ENCODE results near the gene KCNIP3. TPM values are rescaled to one million over a fixed set of nuclear protein-coding genes. Genes with fewer than 3 reads are reported as not detected.
"Not testable (repeated sequence)": the region's sequence is repeated elsewhere in the genome, so short reads cannot be mapped to it uniquely, and the experiment has no call there.

KCNIP3 gene
- polyA plus RNA-seq, 1 donor from 2014 or later: not detected

- peak overlapping the region in 3 of 4 donors; percentile 32 to 57 (median 41) for H3K4me3 Mint-ChIP-seq
- peaks cover 25% of the 10 kb centered on the region for H3K27me3 Mint-ChIP-seq
- H3K9me3 Mint-ChIP-seq: no peaks in the 10 kb centered on the region
- H3K27ac Mint-ChIP-seq: no peak overlapping the region
- H3K36me3 Mint-ChIP-seq: no peaks in the 10 kb centered on the region
- H3K4me1 Mint-ChIP-seq: peaks cover 0 to 5% (median 0%) of the 10 kb centered on the region in 3 donors
These were observed 50.8 kb downstream of the KCNIP3 start for GRCh38 chr2:95347681-95348608.

DNA sequence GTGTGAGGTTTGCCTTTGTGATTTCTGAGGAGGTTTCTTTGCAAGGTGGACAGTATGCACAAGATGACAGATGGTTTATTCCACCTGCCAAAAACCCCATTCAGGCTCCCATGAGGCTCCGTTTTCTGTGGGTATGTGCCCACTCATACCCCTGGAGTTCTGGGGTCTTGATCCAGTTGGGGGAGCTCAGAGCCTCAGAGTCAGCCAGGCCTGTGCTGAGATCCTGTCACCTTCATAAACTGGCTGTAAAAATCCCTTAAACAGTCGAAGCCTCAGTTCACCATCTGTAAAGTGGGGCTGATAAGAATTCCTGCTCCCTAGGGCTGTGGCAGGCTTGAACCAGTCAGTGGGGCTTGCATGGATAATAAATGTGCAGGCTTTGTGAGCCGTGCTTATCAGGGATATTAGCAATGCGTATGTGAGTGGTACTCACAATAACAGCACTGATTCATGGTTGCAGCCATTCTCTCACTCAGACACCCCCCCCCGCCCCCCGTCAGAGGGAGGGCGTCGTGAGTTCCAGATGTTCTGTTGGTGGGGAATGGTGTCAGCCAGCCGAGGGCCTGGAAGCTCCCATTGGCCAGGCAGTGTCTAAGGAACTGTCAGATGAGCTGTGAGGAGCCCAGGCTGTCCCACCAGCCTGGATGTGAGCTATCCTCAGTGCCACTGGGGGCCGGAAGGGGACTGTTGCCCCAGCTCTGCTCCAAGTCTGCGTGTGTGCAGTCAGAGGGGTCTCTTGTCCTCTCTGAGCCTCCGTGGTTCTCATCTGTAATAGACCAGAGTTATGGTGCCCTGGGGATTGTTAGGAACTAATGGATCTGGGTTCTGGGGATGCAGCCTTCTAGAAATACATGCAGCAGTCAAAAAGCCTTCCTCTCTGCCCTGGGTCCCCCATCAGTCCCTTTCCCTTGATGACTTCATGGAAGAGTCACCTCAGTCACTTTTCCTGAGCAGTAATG is 51.7 kb downstream of the KCNIP3 start:
- Mint-ChIP-seq H3K27ac (no peak overlapping the region), H3K27me3 (peaks cover 23% of the 10 kb centered on the region), H3K4me1 (peaks cover 0 to 5% (median 0%) of the 10 kb centered on the region in 3 donors), H3K36me3 (no peaks in the 10 kb centered on the region), H3K4me3 (no peak overlapping the region), H3K9me3 (no peaks in the 10 kb centered on the region)

GRCh38 chr2:95349568-95350322 is 52.6 kb downstream of the KCNIP3 start:
- peak overlapping the region in 1 of 3 donors; percentile 59 for H3K27ac Mint-ChIP-seq
- peak overlapping the region in 1 of 4 donors; percentile 26 for H3K4me3 Mint-ChIP-seq
- H3K9me3 Mint-ChIP-seq: no peaks in the 10 kb centered on the region
- H3K4me1 Mint-ChIP-seq: peaks cover 0 to 5% (median 0%) of the 10 kb centered on the region in 3 donors
- peaks cover 18% of the 10 kb centered on the region for H3K27me3 Mint-ChIP-seq
- no peaks in the 10 kb centered on the region for H3K36me3 Mint-ChIP-seq

GRCh38 chr2:95350368-95350767 is 53.2 kb downstream of the KCNIP3 start:
- H3K4me3 Mint-ChIP-seq: peak overlapping the region in 1 of 4 donors; percentile 26
- peaks cover 14% of the 10 kb centered on the region for H3K27me3 Mint-ChIP-seq
- peak overlapping the region in 1 of 3 donors; percentile 59 for H3K27ac Mint-ChIP-seq
- peaks cover 0 to 1% (median 0%) of the 10 kb centered on the region in 3 donors for H3K9me3 Mint-ChIP-seq
- H3K4me1 Mint-ChIP-seq: peaks cover 0 to 3% (median 0%) of the 10 kb centered on the region in 3 donors
- H3K36me3 Mint-ChIP-seq: no peaks in the 10 kb centered on the region

GRCh38 chr2:95350774-95351597 is 53.8 kb downstream of the KCNIP3 start:
- Mint-ChIP-seq H3K36me3 (no peaks in the 10 kb centered on the region), H3K27me3 (peaks cover 10% of the 10 kb centered on the region), H3K4me1 (no peaks in the 10 kb centered on the region), H3K9me3 (peaks cover 0 to 2% (median 0%) of the 10 kb centered on the region in 3 donors), H3K27ac (no peak overlapping the region), H3K4me3 (no peak overlapping the region)

DNA sequence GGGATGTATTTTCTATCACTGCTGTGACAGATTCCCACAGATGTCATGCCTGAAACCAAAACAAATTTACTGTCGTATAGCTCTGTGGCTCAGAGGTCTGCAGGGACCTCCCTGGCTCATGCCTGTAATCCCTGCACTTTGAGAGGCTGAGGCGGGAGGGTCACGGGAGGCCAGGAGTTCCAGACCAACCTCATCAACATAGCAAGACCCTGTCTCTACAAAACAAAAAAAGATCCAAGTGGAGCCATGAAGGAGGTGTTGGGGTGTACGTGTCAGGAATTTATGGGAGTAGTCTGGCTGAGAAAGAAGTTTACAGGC is 54.4 kb downstream of the KCNIP3 start:
- Mint-ChIP-seq H3K27ac (no peak overlapping the region), H3K36me3 (no peaks in the 10 kb centered on the region), H3K9me3 (peaks cover 0 to 2% (median 0%) of the 10 kb centered on the region in 3 donors), H3K27me3 (peaks cover 10% of the 10 kb centered on the region), H3K4me3 (no peak overlapping the region), H3K4me1 (no peaks in the 10 kb centered on the region)

DNA sequence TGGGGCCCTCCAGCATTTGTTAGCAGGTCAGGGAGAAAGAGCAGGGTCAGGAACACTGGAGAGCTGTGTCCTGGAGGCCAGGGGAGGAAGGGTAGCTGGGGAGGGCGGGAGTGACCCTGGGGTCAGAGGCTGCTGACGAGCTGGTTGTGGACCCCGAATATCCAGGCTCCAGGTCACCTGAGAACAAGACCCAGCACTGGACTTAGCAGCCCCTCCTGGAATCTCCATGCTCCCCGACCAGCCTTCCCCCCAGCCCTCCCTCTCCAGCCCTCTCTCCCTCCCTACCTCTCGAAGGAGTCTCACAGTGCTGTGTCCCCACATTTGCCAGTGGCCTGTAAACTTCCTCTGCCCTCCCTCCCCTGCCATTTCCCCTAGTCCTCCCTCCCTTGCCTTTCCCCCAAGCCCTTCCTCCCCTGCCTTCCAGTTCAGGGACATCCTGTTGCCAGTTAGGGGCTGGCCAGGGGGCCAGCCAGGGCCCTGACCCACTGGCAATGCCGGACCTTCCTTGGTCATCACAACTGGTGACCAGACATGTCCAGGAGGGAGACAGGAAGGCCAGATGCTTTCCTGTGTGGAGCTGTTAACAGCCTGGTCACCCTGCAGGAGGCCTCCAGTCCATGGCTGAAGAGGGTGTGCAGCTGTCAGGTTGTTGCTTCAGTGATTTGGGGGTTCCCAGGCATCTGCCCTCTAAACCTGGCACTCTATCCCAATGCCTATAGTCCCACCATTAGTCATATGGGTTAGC is 55.3 kb downstream of the KCNIP3 start:
- H3K27me3 Mint-ChIP-seq: peaks cover 8% of the 10 kb centered on the region
- no peak overlapping the region for H3K27ac Mint-ChIP-seq
- peaks cover 0 to 2% (median 0%) of the 10 kb centered on the region in 3 donors for H3K9me3 Mint-ChIP-seq
- H3K4me1 Mint-ChIP-seq: no peaks in the 10 kb centered on the region
- no peak overlapping the region for H3K4me3 Mint-ChIP-seq
- no peaks in the 10 kb centered on the region for H3K36me3 Mint-ChIP-seq

GRCh38 chr2:95353055-95353575 is 56.0 kb downstream of the KCNIP3 start:
- Mint-ChIP-seq H3K36me3 (no peaks in the 10 kb centered on the region), H3K4me3 (no peak overlapping the region), H3K9me3 (peaks cover 0 to 2% (median 0%) of the 10 kb centered on the region in 3 donors), H3K27ac (no peak overlapping the region), H3K27me3 (peaks cover 7% of the 10 kb centered on the region), H3K4me1 (no peaks in the 10 kb centered on the region)

DNA sequence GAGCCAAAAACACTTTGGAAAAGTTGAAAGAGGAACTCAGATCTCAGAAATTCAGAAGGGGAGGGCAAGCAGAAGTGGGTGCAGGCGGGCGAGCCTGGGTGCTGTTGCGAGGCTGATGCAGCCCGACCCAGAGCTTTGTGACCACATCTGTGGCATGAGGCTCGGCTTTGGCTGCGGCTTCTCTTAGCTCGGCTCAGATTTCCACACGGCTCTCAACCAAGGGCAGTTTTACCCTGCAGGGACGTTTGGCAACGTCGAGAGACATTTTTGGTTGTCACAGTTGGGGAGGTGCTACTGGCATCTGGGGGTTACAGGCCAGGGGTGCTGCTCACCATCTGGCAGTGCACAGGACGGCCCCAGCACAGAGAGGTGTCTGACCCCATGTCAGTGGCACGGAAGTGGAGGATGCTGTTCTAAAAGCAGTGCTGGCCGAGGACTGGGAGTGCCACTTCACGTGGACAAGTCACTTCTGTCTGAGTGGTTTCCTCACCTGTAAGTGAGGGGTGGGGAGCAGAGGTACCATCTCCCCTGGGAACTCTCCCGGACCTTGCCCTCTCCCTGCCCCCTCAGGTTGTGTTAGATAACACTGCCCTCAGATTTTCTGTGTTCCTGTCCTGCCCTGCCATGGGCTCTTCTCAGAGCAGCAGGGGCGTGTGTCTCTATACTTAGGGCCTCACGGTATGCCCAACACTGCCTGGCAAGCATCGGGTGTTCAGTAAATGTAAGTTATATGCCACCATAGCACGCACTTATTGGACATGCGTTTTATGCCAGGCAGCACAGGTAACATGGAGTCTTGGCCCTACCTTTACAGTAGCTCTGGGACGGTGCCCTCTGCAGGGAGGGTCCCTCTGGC is 56.7 kb downstream of the KCNIP3 start:
- Mint-ChIP-seq H3K27me3 (peaks cover 7% of the 10 kb centered on the region), H3K4me3 (no peak overlapping the region), H3K4me1 (no peaks in the 10 kb centered on the region), H3K27ac (no peak overlapping the region), H3K36me3 (no peaks in the 10 kb centered on the region), H3K9me3 (peaks cover 0 to 2% (median 0%) of the 10 kb centered on the region in 3 donors)

DNA sequence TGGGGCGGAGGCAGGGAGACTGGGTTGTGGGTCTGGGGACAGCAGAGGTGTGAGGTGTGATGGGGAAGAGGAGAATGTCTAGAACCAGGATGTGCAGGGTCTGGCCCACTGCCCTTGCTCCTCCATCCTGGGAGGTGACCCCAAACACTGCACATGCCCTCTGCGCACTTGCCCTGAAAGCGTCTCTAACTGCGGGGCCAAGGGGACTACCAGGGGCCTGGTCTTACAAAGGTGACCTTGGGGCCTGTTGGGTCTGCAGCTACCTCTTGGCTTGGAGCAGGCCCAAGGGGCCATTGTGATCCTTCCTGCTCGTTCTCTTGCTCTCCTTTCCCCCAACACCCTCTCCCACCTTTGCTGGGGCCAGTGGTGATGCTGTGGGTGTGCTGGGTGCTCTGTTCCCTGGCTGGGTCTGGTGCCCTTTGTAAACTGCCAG is 57.3 kb downstream of the KCNIP3 start:
- Mint-ChIP-seq H3K36me3 (no peaks in the 10 kb centered on the region), H3K27ac (no peak overlapping the region), H3K4me3 (no peak overlapping the region), H3K27me3 (peaks cover 10% of the 10 kb centered on the region), H3K9me3 (peaks cover 0 to 2% (median 0%) of the 10 kb centered on the region in 3 donors), H3K4me1 (no peaks in the 10 kb centered on the region)

- Mint-ChIP-seq H3K9me3 (peaks cover 0 to 2% (median 0%) of the 10 kb centered on the region in 3 donors), H3K4me1 (no peaks in the 10 kb centered on the region), H3K4me3 (no peak overlapping the region), H3K36me3 (no peaks in the 10 kb centered on the region), H3K27me3 (peaks cover 9% of the 10 kb centered on the region), H3K27ac (no peak overlapping the region)
These were observed 57.8 kb downstream of the KCNIP3 start for GRCh38 chr2:95354925-95355324.

DNA sequence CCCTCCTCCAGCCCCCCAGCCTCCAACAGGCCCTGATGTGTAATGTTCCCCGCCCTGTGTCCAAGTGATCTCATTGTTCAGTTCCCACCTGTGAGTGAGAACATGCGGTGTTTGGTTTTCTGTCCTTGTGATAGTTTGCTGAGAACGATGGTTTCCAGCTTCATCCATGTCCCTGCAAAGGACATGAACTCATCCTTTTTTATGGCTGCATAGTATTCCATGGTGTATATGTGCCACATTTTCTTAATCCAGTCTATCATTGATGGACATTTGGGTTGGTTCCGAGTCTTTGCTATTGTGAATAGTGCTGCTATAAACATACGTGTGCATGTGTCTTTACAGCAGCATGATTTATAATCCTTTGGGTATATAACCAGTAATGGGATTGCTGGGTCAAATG is 58.3 kb downstream of the KCNIP3 start:
- H3K9me3 Mint-ChIP-seq, H3K27ac Mint-ChIP-seq, H3K27me3 Mint-ChIP-seq, H3K4me1 Mint-ChIP-seq, H3K4me3 Mint-ChIP-seq, H3K36me3 Mint-ChIP-seq: not testable (repeated sequence)
